Sciatic nerve (tissue), 2 donors: ENCODE measurements around the gene PIM2. TPM values are rescaled to one million over a fixed set of nuclear protein-coding genes. Genes with fewer than 3 reads are reported as not detected.

Source experiments
- ATAC-seq: fragments of 200-7000 bp; cut with Tn5 transposase; one replicate; pipeline ENCODE4 v1.9.1; 2020; ENCODE audit warnings: mild to moderate bottlenecking, moderate library complexity
- DNase-seq: peaks from one replicate; pipeline ENCODE4 v3.0.0-alpha.2; 2020; ENCODE audit warnings: low spot score
- intact Hi-C: fragments of 100-400 bp; cut with DNase I; formaldehyde crosslinking; loops from one replicate; pipeline ENCODE4 v1.14.2; 2022
- total RNA-seq: library from RNA; stranded (reverse); fragmentation: NEBNext Ultra II Directional; extraction: Animal tissue kit (Norgen Biotek cat#: 25700); gene quantifications from one replicate; pipeline ENCODE4 v1.2.1, GENCODE V29; 2021
- donor health status: DM: no; HTN: no; CAD: no.
- donor health status: DM: no; HTN: no; CAD: no.

PIM2 gene
- total RNA-seq, 1 donor from 2014 or later: 10.8 TPM

DNA sequence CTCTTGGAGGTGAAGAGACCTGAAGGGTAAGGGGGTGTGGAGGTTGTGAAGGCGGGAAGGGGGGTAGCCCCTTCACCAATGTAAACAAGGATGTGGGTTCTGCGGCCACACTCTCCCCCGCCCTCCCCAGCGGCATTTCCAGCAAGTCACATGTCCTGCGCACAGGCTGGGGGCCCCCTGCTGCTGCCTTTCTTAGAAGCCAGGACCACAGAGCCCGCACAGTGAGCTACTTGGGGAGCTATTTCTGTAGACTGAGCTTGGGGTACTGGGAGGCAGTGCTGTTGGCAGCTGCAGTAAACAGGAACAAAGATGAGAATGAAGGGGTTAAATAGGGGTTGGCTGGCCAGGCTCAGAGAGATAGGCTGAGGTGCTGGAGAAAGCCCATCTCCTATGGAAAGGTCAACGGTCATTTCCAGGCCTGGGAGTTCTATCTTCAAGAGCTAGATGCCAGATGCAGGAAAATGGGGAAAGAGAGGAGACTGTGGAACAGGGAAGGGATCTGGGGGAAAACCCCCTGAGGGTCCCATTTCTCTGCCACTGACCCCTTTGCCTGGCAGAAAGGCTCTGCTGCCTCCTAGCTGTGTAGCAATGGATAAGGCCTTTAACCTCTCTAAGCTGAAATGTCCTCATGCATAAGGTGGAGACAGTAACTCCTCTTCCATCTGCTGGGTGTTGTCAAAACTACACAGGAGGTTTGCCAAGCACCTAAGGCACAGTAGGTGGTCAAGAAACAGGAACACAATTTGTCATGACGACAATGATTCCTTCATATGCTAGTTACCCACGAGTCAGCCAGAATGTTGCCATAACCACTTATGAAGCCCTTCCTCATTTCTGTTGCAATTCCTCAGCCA, 18.5 kb upstream of the PIM2 start:
- DNase-seq: no peak
- ATAC-seq: peak; percentile 60
- intact Hi-C loops: no loop called here

GRCh38 chrX:48936429-48937053, 17.7 kb upstream of the PIM2 start:
- no peak for DNase-seq
- ATAC-seq: no peak
- intact Hi-C loops: no loop called here

DNA sequence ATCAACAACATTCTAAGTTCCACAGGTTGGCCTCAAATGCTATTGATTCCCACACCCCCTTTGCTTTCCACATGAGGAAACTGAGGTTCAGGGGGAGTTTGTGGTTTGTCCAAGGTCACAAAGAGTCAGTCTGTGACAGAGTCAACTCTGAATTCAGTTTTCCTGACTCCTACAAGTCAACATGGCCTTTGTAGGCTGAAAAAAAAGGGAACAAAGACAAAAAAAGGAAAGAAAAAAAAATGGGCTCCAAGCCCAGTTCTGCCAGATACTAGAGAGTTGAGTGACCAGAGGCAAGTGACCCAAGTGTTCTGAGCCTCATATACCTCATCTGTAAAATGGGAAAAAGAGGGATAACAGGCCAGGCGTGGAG, 16.5 kb upstream of the PIM2 start:
- DNase-seq (no peak), ATAC-seq (no peak)
- intact Hi-C loops: no loop called here

DNA sequence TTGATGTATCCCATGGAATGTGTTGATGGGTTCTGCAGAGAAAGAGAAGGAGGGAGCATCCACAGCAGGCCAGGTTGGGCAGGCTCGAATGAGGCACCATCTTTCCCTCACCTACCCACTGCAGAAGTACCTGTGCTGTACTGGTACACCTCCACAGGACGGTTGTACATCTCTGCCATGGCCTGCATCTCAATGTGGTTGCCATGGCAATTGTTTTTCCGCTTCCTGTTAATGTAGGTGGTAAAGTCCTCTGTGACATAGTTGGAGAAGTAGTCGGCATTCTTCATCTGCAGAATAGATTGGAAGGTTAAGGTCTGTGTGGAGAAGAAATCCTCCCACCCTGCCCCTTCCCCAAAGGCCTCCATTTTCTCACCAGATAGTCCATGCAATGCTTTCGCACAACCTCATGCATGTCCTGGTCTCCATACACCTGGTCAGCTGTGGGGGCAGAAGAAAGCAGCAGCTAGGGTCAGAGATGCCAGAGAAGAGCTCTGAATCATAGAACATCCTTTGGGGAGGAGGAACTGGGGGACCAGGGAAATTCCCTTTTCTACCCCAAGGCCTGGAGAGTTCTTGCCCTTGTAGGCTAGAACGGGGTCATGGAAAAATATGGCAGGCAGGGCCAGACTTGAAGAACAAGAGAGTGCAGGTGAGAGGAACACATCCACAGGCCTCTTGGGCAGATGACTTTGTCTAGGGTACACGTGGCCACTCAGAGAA, 15.9 kb upstream of the PIM2 start:
- no peak for ATAC-seq
- no peak for DNase-seq
- intact Hi-C loops: no loop called here

DNA sequence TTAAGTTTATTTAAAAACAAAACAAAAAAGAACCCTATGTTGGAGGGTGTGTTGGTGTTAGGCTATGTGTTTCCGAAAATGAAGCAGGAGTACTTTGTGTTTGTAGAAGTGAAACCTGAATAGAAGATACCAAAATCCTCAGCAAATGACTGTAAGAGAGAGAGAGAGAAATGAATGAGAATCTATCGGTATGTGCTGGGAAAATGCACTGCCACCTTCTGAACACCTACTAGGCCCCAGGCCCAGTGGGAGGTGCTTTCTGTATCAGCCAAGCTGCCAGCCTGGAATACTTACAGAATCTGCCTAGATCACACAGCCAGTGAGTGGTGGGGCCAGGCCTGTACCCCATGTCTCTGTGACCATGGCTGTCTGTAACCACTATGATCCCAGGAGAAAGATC, 14.9 kb upstream of the PIM2 start:
- intact Hi-C loops: no loop called here
- DNase-seq: no peak
- no peak for ATAC-seq

DNA sequence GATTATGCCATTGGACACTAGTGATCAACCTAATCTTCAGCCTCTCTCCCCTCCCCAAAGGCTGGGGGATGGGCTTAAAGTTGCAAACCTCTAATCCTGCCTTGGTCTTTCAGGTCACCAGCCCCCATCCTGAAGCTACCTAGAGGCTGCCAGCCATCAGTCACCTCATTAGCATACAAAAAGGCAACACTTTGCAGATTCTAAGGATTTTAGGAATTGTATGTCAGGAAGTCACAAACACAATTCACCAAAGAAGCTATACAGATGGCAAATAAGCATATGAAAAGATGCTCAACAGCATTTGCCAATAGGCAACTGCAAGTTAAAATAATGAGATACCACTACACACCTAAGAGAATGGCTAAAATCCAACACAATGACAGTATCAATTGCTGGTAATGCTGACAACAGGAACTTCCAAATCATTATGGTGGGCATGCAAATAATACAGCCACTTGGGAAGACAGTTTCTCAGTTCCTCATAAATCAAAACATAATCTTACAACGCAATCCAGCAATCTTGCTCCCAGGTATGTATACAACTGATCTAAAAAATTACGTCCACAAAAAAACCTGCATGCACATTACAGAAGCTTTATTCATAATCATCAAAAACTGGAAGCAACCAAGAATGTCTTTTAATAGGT, 9.0 kb upstream of the PIM2 start:
- no peak for DNase-seq
- intact Hi-C loops: no loop called here
- ATAC-seq: no peak

GRCh38 chrX:48927123-48927522, 8.3 kb upstream of the PIM2 start:
- intact Hi-C loops: no loop called here
- DNase-seq: no peak
- no peak for ATAC-seq

GRCh38 chrX:48924270-48924669, 5.4 kb upstream of the PIM2 start:
- ATAC-seq: no peak
- intact Hi-C loops: no loop called here
- no peak for DNase-seq

- no peak for DNase-seq
- intact Hi-C loops: no loop called here
- ATAC-seq: no peak
Observed at GRCh38 chrX:48923771-48924170, 4.9 kb upstream of the PIM2 start.

GRCh38 chrX:48920718-48921104, 1.9 kb upstream of the PIM2 start:
- ATAC-seq (no peak), DNase-seq (no peak)
- intact Hi-C loops: no loop called here

DNA sequence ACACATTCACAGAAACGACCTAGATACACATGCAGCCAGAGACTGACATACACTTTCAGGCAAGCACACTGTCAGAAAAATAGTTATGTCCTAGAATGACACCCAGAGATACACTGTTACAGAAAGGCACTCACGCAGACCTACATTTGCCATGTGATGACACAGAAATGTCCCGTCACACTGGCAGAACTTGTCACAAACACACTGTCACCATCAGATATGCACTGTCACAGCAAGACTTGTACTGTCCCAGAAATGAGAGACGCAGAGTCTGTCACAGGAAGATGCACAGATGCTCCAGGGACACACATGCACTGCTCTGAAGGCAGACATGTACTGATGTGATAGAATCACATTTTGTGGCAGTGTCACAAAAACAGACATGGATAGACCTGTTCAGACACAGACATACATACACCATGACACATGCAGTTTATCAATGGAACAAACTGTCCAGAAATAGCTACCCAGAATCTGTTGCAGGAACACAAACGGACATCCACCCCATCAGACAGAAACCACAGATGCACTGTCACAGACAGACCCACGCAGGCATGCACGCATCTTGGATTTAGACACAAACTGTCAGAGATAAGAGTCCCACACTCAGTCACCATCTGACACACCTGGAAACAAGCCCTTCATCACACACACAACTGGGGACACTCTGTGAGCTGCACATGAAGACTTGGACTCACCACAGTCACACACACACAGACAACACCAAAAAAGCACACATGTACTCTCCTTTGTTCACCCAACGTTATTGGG, 1.3 kb upstream of the PIM2 start:
- no peak for ATAC-seq

GRCh38 chrX:48919360-48919841, 577 bp upstream of the PIM2 start:
- intact Hi-C loops: no loop called here
- ATAC-seq (peak; percentile 19), DNase-seq (no peak)

More for the DNA sequence above, 1.3 kb upstream of the PIM2 start:
- DNase-seq: no peak
- intact Hi-C loops: no loop called here

- no peak for DNase-seq
- ATAC-seq: peak; percentile 3
- intact Hi-C loops: no loop called here
Observed at GRCh38 chrX:48918301-48918642, 552 bp downstream of the PIM2 start.

GRCh38 chrX:48917139-48918001, 1.5 kb downstream of the PIM2 start:
- DNase-seq (peak; percentile 91), ATAC-seq (peak; percentile 86)
- intact Hi-C loops: no loop called here

DNA sequence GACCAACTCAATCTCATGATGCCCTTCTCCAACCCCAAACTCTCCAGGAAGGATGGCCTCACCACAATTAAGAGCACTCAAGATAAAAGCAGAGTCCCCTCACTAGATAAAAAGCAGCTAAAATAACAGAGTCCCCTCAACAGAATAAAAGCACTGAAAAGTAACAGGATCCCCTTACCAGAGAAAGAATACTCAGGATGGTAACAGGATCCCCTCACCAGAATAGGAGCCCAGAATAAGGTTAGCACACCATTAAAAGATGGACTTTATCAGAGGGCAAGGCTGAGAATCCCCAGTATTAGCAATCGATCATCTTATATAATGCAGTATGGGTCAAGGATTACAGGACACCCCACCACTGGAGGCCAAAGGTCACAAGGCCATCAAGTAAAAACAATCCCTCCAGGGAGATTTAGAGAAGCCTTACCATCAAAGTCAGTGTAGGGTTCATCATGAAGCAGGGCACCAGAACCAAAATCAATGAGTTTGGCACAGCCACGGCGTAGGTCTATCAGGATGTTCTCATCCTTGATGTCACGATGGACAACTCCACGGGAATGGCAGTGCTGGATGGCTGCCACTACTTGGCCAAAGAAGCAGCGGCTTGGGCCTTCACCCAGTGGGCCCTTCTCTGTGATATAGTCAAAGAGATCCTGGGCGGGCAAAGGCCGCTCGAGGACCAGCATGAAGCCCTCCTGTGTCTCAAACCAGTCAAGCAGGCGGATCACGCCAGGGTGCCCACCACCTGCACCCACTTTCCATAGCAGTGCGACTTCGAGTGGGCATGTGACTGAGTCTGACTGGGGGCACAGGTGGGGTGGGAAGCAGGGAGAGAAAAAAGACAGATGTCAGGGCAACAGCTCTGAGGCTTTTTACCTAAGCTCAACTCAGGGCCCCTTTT, 4.0 kb downstream of the PIM2 start:
- intact Hi-C loops: no loop called here
- no peak for ATAC-seq
- no peak for DNase-seq

DNA sequence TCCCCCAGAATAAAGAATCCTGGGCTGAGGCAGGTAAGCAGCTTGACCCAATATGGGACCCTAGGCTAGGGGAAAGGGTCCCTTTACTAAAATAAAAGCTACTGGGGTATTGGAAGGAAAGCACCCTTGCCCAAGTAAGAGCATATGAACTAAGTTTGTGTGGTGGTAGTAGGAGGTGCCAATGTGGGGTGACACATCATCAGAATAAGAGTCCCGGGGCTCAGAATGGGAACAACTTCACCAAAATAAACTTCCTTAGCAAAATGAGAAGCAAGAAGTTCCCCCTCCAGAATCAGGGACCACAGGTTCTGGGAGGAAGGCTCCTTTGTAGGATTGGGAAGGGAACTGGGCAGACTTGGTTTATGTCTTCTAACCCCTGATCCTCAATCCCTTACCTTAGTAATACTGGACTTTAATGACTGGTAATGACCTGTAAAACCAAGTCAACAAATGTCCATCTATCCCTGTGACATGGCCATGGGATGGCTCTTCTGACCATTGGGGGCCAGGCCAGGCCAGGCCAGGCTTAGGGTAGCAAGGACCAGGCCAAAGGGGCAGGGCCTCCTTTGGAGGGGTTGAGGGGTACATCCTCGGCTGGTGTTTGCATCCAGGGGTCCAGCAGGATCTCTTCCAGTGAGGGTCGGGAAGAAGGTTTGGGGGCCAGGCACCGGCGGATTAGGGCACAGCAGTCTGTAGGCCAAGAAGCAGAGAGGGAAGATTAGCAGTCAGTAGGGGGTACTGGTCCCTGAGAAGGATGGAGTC, 5.0 kb downstream of the PIM2 start:
- ATAC-seq: no peak
- DNase-seq: no peak
- intact Hi-C loops: no loop called here
